ENCODE results near the gene LRP1B. TPM values are rescaled to one million over a fixed set of nuclear protein-coding genes. Genes with fewer than 3 reads are reported as not detected.
A peak's percentile ranks its signal among the peaks of the same experiment; 100 is the strongest.

The LRP1B gene
- total and polyA plus RNA-seq, 2 donors from 2014 or later, result 0.69 to 1.2 TPM

GRCh38 chr2:141226560-141226959 is 904.3 kb downstream of the LRP1B start:
- no peak overlapping the region for H3K4me3 ChIP-seq (ENCODE audit: low read length in 3 of 3)
- no peaks in the 10 kb centered on the region for H3K4me1 ChIP-seq (ENCODE audit: control insufficient read depth in 2 of 3, insufficient read depth in 2 of 3, low read depth in 1 of 3, low read length in 3 of 3)
- H3K27me3 ChIP-seq (ENCODE audit: control insufficient read depth, insufficient read depth, low read length), result no peaks in the 10 kb centered on the region
- TF ChIP-seq CTCF (IDR thresholded peaks at IDR 0.05; ENCODE audit: borderline replicate concordance, extremely low read depth, insufficient read depth), result no peak
- H3K36me3 ChIP-seq (ENCODE audit: control insufficient read depth in 2 of 3, insufficient read depth in 3 of 3, low read length in 3 of 3), result no peaks in the 10 kb centered on the region
- DNase-seq (no peak), FAIRE-seq (no peak)
- H3K27ac ChIP-seq (ENCODE audit: low read depth in 2 of 2, low read length in 2 of 2), result no peak overlapping the region
- peaks cover 0 to under 1% (median 0%) of the 10 kb centered on the region in 3 donors for H3K9me3 ChIP-seq (ENCODE audit: control insufficient read depth in 2 of 3, insufficient read depth in 1 of 3, low read length in 3 of 3)
- H3K9ac ChIP-seq (ENCODE audit: low read length in 3 of 3), result no peak overlapping the region
- intact Hi-C loops (cut with DNase I), result no loop called here

GRCh38 chr2:141207036-141207385 is 923.8 kb downstream of the LRP1B start:
- Histone ChIP-seq H3K36me3 (ENCODE audit: control insufficient read depth in 2 of 3, insufficient read depth in 3 of 3, low read length in 3 of 3) (no peaks in the 10 kb centered on the region), H3K4me3 (ENCODE audit: low read length in 3 of 3) (no peak overlapping the region), H3K9me3 (ENCODE audit: control insufficient read depth in 2 of 3, insufficient read depth in 1 of 3, low read length in 3 of 3) (no peaks in the 10 kb centered on the region), H3K27ac (ENCODE audit: low read depth in 2 of 2, low read length in 2 of 2) (no peak overlapping the region), H3K27me3 (ENCODE audit: control insufficient read depth, insufficient read depth, low read length) (no peaks in the 10 kb centered on the region), H3K4me1 (ENCODE audit: control insufficient read depth in 2 of 3, insufficient read depth in 2 of 3, low read depth in 1 of 3, low read length in 3 of 3) (no peaks in the 10 kb centered on the region), H3K9ac (ENCODE audit: low read length in 3 of 3) (no peak overlapping the region)
- FAIRE-seq (peak; percentile 6), DNase-seq (no peak)
- intact Hi-C loops (cut with DNase I), result no loop called here
- TF ChIP-seq CTCF (IDR thresholded peaks at IDR 0.05; ENCODE audit: borderline replicate concordance, extremely low read depth, insufficient read depth), result no peak

GRCh38 chr2:141201016-141201565 is 929.7 kb downstream of the LRP1B start:
- Histone ChIP-seq H3K36me3 (ENCODE audit: control insufficient read depth in 2 of 3, insufficient read depth in 3 of 3, low read length in 3 of 3) (no peaks in the 10 kb centered on the region), H3K4me1 (ENCODE audit: control insufficient read depth in 2 of 3, insufficient read depth in 2 of 3, low read depth in 1 of 3, low read length in 3 of 3) (no peaks in the 10 kb centered on the region), H3K27ac (ENCODE audit: low read depth in 2 of 2, low read length in 2 of 2) (no peak overlapping the region), H3K9me3 (ENCODE audit: control insufficient read depth in 2 of 3, insufficient read depth in 1 of 3, low read length in 3 of 3) (no peaks in the 10 kb centered on the region), H3K9ac (ENCODE audit: low read length in 3 of 3) (no peak overlapping the region), H3K4me3 (ENCODE audit: low read length in 3 of 3) (no peak overlapping the region), H3K27me3 (ENCODE audit: control insufficient read depth, insufficient read depth, low read length) (no peaks in the 10 kb centered on the region)
- DNase-seq, result no peak
- no peak for FAIRE-seq
- intact Hi-C loops (cut with DNase I), result no loop called here
- no peak for TF ChIP-seq CTCF (IDR thresholded peaks at IDR 0.05; ENCODE audit: borderline replicate concordance, extremely low read depth, insufficient read depth)

- DNase-seq (no peak), FAIRE-seq (no peak)
- Histone ChIP-seq H3K36me3 (ENCODE audit: control insufficient read depth in 2 of 3, insufficient read depth in 3 of 3, low read length in 3 of 3) (no peaks in the 10 kb centered on the region), H3K9me3 (ENCODE audit: control insufficient read depth in 2 of 3, insufficient read depth in 1 of 3, low read length in 3 of 3) (no peaks in the 10 kb centered on the region), H3K27ac (ENCODE audit: low read depth in 2 of 2, low read length in 2 of 2) (no peak overlapping the region), H3K4me3 (ENCODE audit: low read length in 3 of 3) (no peak overlapping the region), H3K27me3 (ENCODE audit: control insufficient read depth, insufficient read depth, low read length) (no peaks in the 10 kb centered on the region), H3K4me1 (ENCODE audit: control insufficient read depth in 2 of 3, insufficient read depth in 2 of 3, low read depth in 1 of 3, low read length in 3 of 3) (no peaks in the 10 kb centered on the region), H3K9ac (ENCODE audit: low read length in 3 of 3) (no peak overlapping the region)
- intact Hi-C loops (cut with DNase I), result no loop called here
- TF ChIP-seq CTCF (IDR thresholded peaks at IDR 0.05; ENCODE audit: borderline replicate concordance, extremely low read depth, insufficient read depth), result no peak
Observed at GRCh38 chr2:141200191-141200590, 930.6 kb downstream of the LRP1B start.
